Hindlimb muscle (tissue), 1 donor: ENCODE data around the gene AJUBA. TPM values are rescaled to one million over a fixed set of nuclear protein-coding genes. Genes with fewer than 3 reads are reported as not detected.
"Not testable (repeated sequence)": the region's sequence is repeated elsewhere in the genome, so short reads cannot be mapped to it uniquely, and the experiment has no call there.

Source experiments
- DNase-seq: peaks from one replicate; pipeline ENCODE4 v3.0.0-alpha.2; 2013
- polyA plus RNA-seq: library from polyadenylated mRNA; unstranded; fragments of 120-200 nt; gene quantifications from one replicate; pipeline ENCODE4 v1.2.1, GENCODE V29; 2013; ENCODE audit not compliant: insufficient read length

AJUBA gene
- polyA plus RNA-seq, 1 donor: 57.8 TPM

GRCh38 chr14:22979748-22980392, 2.5 kb downstream of the AJUBA start:
- no peak for DNase-seq

- no peak for DNase-seq
Measured at GRCh38 chr14:22978981-22979671, 3.2 kb downstream of the AJUBA start.

GRCh38 chr14:22978487-22978837, 3.9 kb downstream of the AJUBA start:
- DNase-seq: no peak

- peak; percentile 69 for DNase-seq
Measured at GRCh38 chr14:22977684-22978486, 4.5 kb downstream of the AJUBA start.

- no peak for DNase-seq
Measured at GRCh38 chr14:22977434-22977683, 5.0 kb downstream of the AJUBA start.

- DNase-seq: no peak
Measured at GRCh38 chr14:22976620-22977433, 5.5 kb downstream of the AJUBA start.

GRCh38 chr14:22974530-22975313, 7.6 kb downstream of the AJUBA start:
- no peak for DNase-seq

- DNase-seq: peak; percentile 60
Measured at GRCh38 chr14:22973217-22974032, 8.9 kb downstream of the AJUBA start.

GRCh38 chr14:22972313-22972930, 9.9 kb downstream of the AJUBA start:
- no peak for DNase-seq

- DNase-seq: no peak
Measured at GRCh38 chr14:22971152-22971551, 11.2 kb downstream of the AJUBA start.

GRCh38 chr14:22966783-22967269, 15.5 kb downstream of the AJUBA start:
- DNase-seq: no peak

GRCh38 chr14:22965916-22966782, 16.2 kb downstream of the AJUBA start:
- not testable (repeated sequence) for DNase-seq

- DNase-seq: no peak
Measured at GRCh38 chr14:22962061-22962676, 20.2 kb downstream of the AJUBA start.

- no peak for DNase-seq
Measured at GRCh38 chr14:22955702-22956569, 26.4 kb downstream of the AJUBA start.

GRCh38 chr14:22952418-22952817, 29.9 kb downstream of the AJUBA start:
- no peak for DNase-seq

GRCh38 chr14:22951795-22952194, 30.6 kb downstream of the AJUBA start:
- not testable (repeated sequence) for DNase-seq

- DNase-seq: no peak
Measured at GRCh38 chr14:22945642-22946041, 36.7 kb downstream of the AJUBA start.

- no peak for DNase-seq
Measured at GRCh38 chr14:22939684-22940083, 42.7 kb downstream of the AJUBA start.
